Measurements from ENCODE around the gene LACTB. TPM values are rescaled to one million over a fixed set of nuclear protein-coding genes. Genes with fewer than 3 reads are reported as not detected.

Gene LACTB
- total RNA-seq, 1 donor: 63.5 TPM

GRCh38 chr15:63156086-63156710, 34.5 kb downstream of the LACTB start:
- no peak for DNase-seq (ENCODE audit: low read depth)
- TF ChIP-seq, protein P1, sequence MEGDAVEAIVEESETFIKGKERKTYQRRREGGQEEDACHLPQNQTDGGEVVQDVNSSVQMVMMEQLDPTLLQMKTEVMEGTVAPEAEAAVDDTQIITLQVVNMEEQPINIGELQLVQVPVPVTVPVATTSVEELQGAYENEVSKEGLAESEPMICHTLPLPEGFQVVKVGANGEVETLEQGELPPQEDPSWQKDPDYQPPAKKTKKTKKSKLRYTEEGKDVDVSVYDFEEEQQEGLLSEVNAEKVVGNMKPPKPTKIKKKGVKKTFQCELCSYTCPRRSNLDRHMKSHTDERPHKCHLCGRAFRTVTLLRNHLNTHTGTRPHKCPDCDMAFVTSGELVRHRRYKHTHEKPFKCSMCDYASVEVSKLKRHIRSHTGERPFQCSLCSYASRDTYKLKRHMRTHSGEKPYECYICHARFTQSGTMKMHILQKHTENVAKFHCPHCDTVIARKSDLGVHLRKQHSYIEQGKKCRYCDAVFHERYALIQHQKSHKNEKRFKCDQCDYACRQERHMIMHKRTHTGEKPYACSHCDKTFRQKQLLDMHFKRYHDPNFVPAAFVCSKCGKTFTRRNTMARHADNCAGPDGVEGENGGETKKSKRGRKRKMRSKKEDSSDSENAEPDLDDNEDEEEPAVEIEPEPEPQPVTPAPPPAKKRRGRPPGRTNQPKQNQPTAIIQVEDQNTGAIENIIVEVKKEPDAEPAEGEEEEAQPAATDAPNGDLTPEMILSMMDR (IDR thresholded peaks at IDR 0.05; ENCODE audit: insufficient read depth, low read depth, low read length): peak; percentile 14
- H3K4me3 ChIP-seq (ENCODE audit: low read depth, low read length): peak overlapping the region; percentile 88

GRCh38 chr15:63156755-63157117, 35.1 kb downstream of the LACTB start:
- peak overlapping the region; percentile 88 for H3K4me3 ChIP-seq (ENCODE audit: low read depth, low read length)
- peak; percentile 69 for DNase-seq (ENCODE audit: low read depth)
- TF ChIP-seq, protein P1 (IDR thresholded peaks at IDR 0.05; ENCODE audit: insufficient read depth, low read depth, low read length): no peak

- TF ChIP-seq, protein P1 (IDR thresholded peaks at IDR 0.05; ENCODE audit: insufficient read depth, low read depth, low read length): no peak
- H3K4me3 ChIP-seq (ENCODE audit: low read depth, low read length): peak within 1 kb of the TSS; percentile 88
- peak; percentile 95 for DNase-seq (ENCODE audit: low read depth)
Measured at GRCh38 chr15:63157118-63157843, 35.6 kb downstream of the LACTB start, which contains the start of gene RPS27L. TSS of gene RPS27L (minus strand) at chr15:63157477. CDS start at chr15:63157405, 72 bp downstream.

GRCh38 chr15:63157891-63158431, 36.3 kb downstream of the LACTB start:
- TF ChIP-seq, protein P1 (IDR thresholded peaks at IDR 0.05; ENCODE audit: insufficient read depth, low read depth, low read length): peak; percentile 13
- DNase-seq (ENCODE audit: low read depth): peak; percentile 87
- H3K4me3 ChIP-seq (ENCODE audit: low read depth, low read length): peak overlapping the region; percentile 88

- no peak overlapping the region for H3K4me3 ChIP-seq (ENCODE audit: low read depth, low read length)
- DNase-seq (ENCODE audit: low read depth): no peak
- TF ChIP-seq, protein P1 (IDR thresholded peaks at IDR 0.05; ENCODE audit: insufficient read depth, low read depth, low read length): no peak
Measured at GRCh38 chr15:63160638-63161037, 39.0 kb downstream of the LACTB start.

DNA sequence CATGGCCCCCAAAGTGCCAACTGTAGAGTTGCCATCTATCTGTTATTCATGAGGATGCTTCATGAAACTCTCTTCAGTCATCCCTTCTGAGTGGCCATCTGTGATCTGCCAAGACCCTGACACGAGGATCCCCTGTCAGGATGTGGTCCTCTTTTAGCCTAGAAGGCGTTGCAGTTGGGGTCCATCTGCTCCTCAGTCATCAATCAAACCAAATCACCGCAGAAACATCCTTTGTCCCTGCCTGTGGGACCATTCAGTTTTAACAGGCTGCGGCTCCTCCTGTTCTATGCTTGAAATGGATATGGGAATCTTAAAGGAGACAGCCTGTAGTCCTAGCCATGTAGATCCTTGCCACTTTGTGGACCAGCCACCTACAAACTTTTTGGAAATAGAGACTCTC, 41.6 kb downstream of the LACTB start:
- H3K4me3 ChIP-seq (ENCODE audit: low read depth, low read length): no peak overlapping the region
- TF ChIP-seq, protein P1 (IDR thresholded peaks at IDR 0.05; ENCODE audit: insufficient read depth, low read depth, low read length): no peak
- DNase-seq (ENCODE audit: low read depth): no peak
